Ovary (tissue), 3 donors: ENCODE data around the gene GLT8D1.

ENCODE experiments used
- EP300 ChIP-seq: sonication (generic); formaldehyde crosslinking; IDR thresholded peaks from one replicate; pipeline ENCODE4 v1.6.1; 2017; ENCODE audit warnings: antibody characterized with exemption
- POLR2A ChIP-seq: fragments of 450-650 bp; IDR thresholded peaks from one replicate; pipeline ENCODE4 v1.6.1; 2017; ENCODE audit warnings: antibody characterized with exemption, mild to moderate bottlenecking, moderate library complexity
- TF ChIP-seq, protein P1 (sequence below), 3 donors: fragments of 450-650 bp in 2 of 3; fragments of 200-600 bp in 1 of 3; IDR thresholded peaks; one replicate each; pipeline versions ENCODE4 v1.5.1 to v1.8.0; 2016 to 2022; ENCODE audit warnings: antibody characterized with exemption in 3 of 3, mild to moderate bottlenecking in 1 of 3
- donor health status: DM: no; HTN: no; CAD: no.

DNA sequence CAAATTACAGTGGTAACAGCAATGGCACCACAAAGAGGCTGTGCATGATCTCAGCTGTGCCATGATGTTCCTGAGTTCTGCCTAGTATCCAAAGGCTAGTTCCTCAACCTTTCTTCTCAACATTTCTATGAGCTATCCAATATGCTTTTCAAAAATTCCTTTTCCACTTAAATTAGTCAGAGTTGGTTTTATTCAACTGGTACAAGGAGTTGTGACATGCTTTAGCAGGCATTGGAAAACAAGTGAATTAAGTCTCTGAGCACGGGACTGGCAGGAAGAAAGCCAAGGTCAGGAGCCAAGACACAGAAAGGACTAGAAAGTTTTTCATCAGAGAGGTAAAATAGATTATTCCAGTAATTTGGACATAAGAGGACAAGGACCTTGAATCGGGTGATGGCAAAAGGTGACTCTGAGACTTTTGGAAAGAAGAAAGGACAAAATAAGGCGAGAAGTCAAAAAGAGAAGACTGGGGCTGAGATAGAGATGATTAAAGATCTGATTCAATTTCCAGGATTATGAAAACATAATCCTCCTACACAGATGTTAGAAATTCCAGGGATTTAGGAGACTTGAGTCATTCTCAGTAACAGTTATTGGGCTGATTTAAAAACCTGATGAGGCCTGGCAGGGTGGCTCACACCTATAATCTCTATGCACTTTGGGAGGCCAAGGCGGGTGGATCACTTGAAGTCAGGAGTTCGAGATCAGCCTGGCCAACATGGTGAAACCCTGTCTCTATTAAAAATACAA, 56.0 kb downstream of the GLT8D1 start:
- TF ChIP-seq, protein P1, sequence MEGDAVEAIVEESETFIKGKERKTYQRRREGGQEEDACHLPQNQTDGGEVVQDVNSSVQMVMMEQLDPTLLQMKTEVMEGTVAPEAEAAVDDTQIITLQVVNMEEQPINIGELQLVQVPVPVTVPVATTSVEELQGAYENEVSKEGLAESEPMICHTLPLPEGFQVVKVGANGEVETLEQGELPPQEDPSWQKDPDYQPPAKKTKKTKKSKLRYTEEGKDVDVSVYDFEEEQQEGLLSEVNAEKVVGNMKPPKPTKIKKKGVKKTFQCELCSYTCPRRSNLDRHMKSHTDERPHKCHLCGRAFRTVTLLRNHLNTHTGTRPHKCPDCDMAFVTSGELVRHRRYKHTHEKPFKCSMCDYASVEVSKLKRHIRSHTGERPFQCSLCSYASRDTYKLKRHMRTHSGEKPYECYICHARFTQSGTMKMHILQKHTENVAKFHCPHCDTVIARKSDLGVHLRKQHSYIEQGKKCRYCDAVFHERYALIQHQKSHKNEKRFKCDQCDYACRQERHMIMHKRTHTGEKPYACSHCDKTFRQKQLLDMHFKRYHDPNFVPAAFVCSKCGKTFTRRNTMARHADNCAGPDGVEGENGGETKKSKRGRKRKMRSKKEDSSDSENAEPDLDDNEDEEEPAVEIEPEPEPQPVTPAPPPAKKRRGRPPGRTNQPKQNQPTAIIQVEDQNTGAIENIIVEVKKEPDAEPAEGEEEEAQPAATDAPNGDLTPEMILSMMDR (IDR thresholded peaks at IDR 0.05) = no peak
- TF ChIP-seq POLR2A (no peak), EP300 (no peak)
